DMS114 treated with DMSO at 0.1 percent for 48 hours (cell line): ENCODE measurements around the gene PIGN.
"Not testable (repeated sequence)": the region's sequence is repeated elsewhere in the genome, so short reads cannot be mapped to it uniquely, and the experiment has no call there.

Experiments
- DNase-seq: peaks from one replicate; lab custom pipeline; 2025; ENCODE audit not compliant: unreplicated experiment; lab: John Stamatoyannopoulos, UW

Gene PIGN

GRCh38 chr18:62064361-62064760 is 122.5 kb downstream of the PIGN start:
- DNase-seq: no peak

- no peak for DNase-seq
Observed at GRCh38 chr18:62061821-62062478, 124.9 kb downstream of the PIGN start.

- no peak for DNase-seq
Observed at GRCh38 chr18:62060820-62061219, 126.0 kb downstream of the PIGN start.

- DNase-seq: no peak
Observed at GRCh38 chr18:62054929-62055498, 131.8 kb downstream of the PIGN start.

GRCh38 chr18:62048279-62048678 is 138.6 kb downstream of the PIGN start:
- DNase-seq: no peak

GRCh38 chr18:62045316-62045715 is 141.5 kb downstream of the PIGN start:
- no peak for DNase-seq

GRCh38 chr18:62044490-62045000 is 142.3 kb downstream of the PIGN start:
- no peak for DNase-seq

- DNase-seq: no peak
Observed at GRCh38 chr18:62037989-62038778, 148.7 kb downstream of the PIGN start.

- DNase-seq: no peak
Observed at GRCh38 chr18:62037012-62037742, 149.7 kb downstream of the PIGN start.

- DNase-seq: not testable (repeated sequence)
Observed at GRCh38 chr18:62034286-62034685, 152.6 kb downstream of the PIGN start.

GRCh38 chr18:62033756-62034155 is 153.1 kb downstream of the PIGN start:
- no peak for DNase-seq

- DNase-seq: no peak
Observed at GRCh38 chr18:62033207-62033606, 153.6 kb downstream of the PIGN start.

GRCh38 chr18:62030091-62030985 is 156.5 kb downstream of the PIGN start:
- no peak for DNase-seq

- no peak for DNase-seq
Observed at GRCh38 chr18:62028715-62029114, 158.1 kb downstream of the PIGN start.

- DNase-seq: no peak
Observed at GRCh38 chr18:62027914-62028520, 158.8 kb downstream of the PIGN start.

- DNase-seq: no peak
Observed at GRCh38 chr18:62026586-62026985, 160.3 kb downstream of the PIGN start.

- no peak for DNase-seq
Observed at GRCh38 chr18:62024983-62025382, 161.9 kb downstream of the PIGN start.

GRCh38 chr18:62023536-62023935 is 163.3 kb downstream of the PIGN start:
- DNase-seq: no peak

GRCh38 chr18:62018759-62019041 is 168.2 kb downstream of the PIGN start:
- no peak for DNase-seq
